ENCODE data around the gene ERF. TPM values are rescaled to one million over a fixed set of nuclear protein-coding genes. Genes with fewer than 3 reads are reported as not detected.

Gene ERF
- total RNA-seq, 2 experiments from 2014 or later = 26.7 to 33.5 TPM

GRCh38 chr19:42284066-42284501, 29.2 kb upstream of the ERF start:
- H3K9me2 ChIP-seq (ENCODE audit: insufficient read depth, low read length) = no peaks in the 10 kb centered on the region
- peaks cover 17% of the 10 kb centered on the region for H3K79me2 ChIP-seq (ENCODE audit: insufficient read depth, low read depth, low read length)
- H4K20me1 ChIP-seq (ENCODE audit: insufficient read depth, low read length) = peaks cover 10% of the 10 kb centered on the region; the same call in 1 of the 2 replicates
- peaks cover 25% of the 10 kb centered on the region for H3K36me3 ChIP-seq (ENCODE audit: insufficient read depth, low read length)
- H3K4me1 ChIP-seq (ENCODE audit: insufficient read depth, low read length, poor library complexity, severe bottlenecking) = peaks cover 52% of the 10 kb centered on the region
- CTCF ChIA-PET (ENCODE audit: unreplicated experiment) = no interaction called here
- POLR2A ChIA-PET = no interaction called here
- intact Hi-C loops (cut with micrococcal nuclease; ENCODE audit: unreplicated experiment) = loop anchor here (1.0 to 10.0 kb wide), 2 partner anchors 155 to 419 kb away; partner anchors contain the start of gene RPS19
- no peak overlapping the region for H2AFZ ChIP-seq (ENCODE audit: low read length)
- no peaks in the 10 kb centered on the region for H3K9me3 ChIP-seq (ENCODE audit: low read length)
- peak overlapping the region; percentile 50 for H3K27ac ChIP-seq (ENCODE audit: low read depth, low read length, poor library complexity, severe bottlenecking)
- peak; percentile 86 for DNase-seq (ENCODE audit: low spot score)
- peak overlapping the region; percentile 62 for H3K4me3 ChIP-seq (ENCODE audit: low read depth, low read length, poor library complexity, severe bottlenecking)
- TF ChIP-seq CTCF (conservative IDR thresholded peaks at IDR 0.05; ENCODE audit: low read length) (no peak), EZH2phosphoT487 (IDR thresholded peaks at IDR 0.05; ENCODE audit: borderline replicate concordance, low read depth, low read length) (no peak)
- BruUV-seq (replicated peaks) = no TSS peak
- no peak overlapping the region; the same call in 1 of the 2 replicates for H3K4me2 ChIP-seq (ENCODE audit: low read length)

- Histone ChIP-seq H3K4me2 (ENCODE audit: low read length) (peak overlapping the region; percentile 93), H3K4me1 (ENCODE audit: insufficient read depth, low read length, poor library complexity, severe bottlenecking) (peaks cover 59% of the 10 kb centered on the region), H3K9me3 (ENCODE audit: low read length) (no peaks in the 10 kb centered on the region), H4K20me1 (ENCODE audit: insufficient read depth, low read length) (peaks cover 10% of the 10 kb centered on the region; the same call in 1 of the 2 replicates), H3K9me2 (ENCODE audit: insufficient read depth, low read length) (no peaks in the 10 kb centered on the region), H3K36me3 (ENCODE audit: insufficient read depth, low read length) (peaks cover 18% of the 10 kb centered on the region), H3K27ac (ENCODE audit: low read depth, low read length, poor library complexity, severe bottlenecking) (peak overlapping the region; percentile 82), H3K79me2 (ENCODE audit: insufficient read depth, low read depth, low read length) (peaks cover 17% of the 10 kb centered on the region), H2AFZ (ENCODE audit: low read length) (no peak overlapping the region), H3K4me3 (ENCODE audit: low read depth, low read length, poor library complexity, severe bottlenecking) (peak overlapping the region; percentile 69)
- peak; percentile 97 for DNase-seq (ENCODE audit: low spot score)
- CTCF ChIA-PET (ENCODE audit: unreplicated experiment) = no interaction called here
- TF ChIP-seq CTCF (conservative IDR thresholded peaks at IDR 0.05; ENCODE audit: low read length) (peak; percentile 33; the same call in 1 of the 2 replicates), EZH2phosphoT487 (IDR thresholded peaks at IDR 0.05; ENCODE audit: borderline replicate concordance, low read depth, low read length) (no peak)
- POLR2A ChIA-PET = interaction anchor here (0.6 kb wide), 1 partner anchor 1019 kb away, joined by 3 read pairs; no protein-coding TSS in a partner anchor
- intact Hi-C loops (cut with micrococcal nuclease; ENCODE audit: unreplicated experiment) = loop anchor here (1.0 to 10.0 kb wide), 2 partner anchors 154 to 419 kb away; partner anchors contain the start of gene RPS19
- BruUV-seq (replicated peaks) = no TSS peak
These were observed 28.5 kb upstream of the ERF start for GRCh38 chr19:42283188-42284065.
